Measurements from ENCODE around the gene RBFOX2.

RBFOX2 gene

GRCh38 chr22:35997438-35997837 lies 31.2 kb downstream of the RBFOX2 start:
- Histone ChIP-seq H3K79me2 (ENCODE audit: insufficient read depth, low read length) (no peaks in the 10 kb centered on the region), H3K9me2 (ENCODE audit: low read depth, low read length) (no peaks in the 10 kb centered on the region), H3K27me3 (ENCODE audit: insufficient read depth, low read length) (no peaks in the 10 kb centered on the region), H3K36me3 (ENCODE audit: insufficient read depth, low read length) (no peaks in the 10 kb centered on the region; the same call in 1 of the 2 replicates), H4K20me1 (ENCODE audit: insufficient read depth, low read length) (no peaks in the 10 kb centered on the region), H3K4me3 (ENCODE audit: low read depth, low read length, poor library complexity, severe bottlenecking) (no peak overlapping the region), H3K4me2 (ENCODE audit: low read length) (no peak overlapping the region), H2AFZ (ENCODE audit: low read length) (no peak overlapping the region), H3K27ac (ENCODE audit: low read depth, low read length, poor library complexity, severe bottlenecking) (no peak overlapping the region), H3K9me3 (ENCODE audit: low read length) (no peaks in the 10 kb centered on the region), H3K4me1 (ENCODE audit: insufficient read depth, low read length, severe bottlenecking) (peaks cover 21% of the 10 kb centered on the region), H3K9ac (ENCODE audit: low read length) (no peak overlapping the region), H3F3A (ENCODE audit: insufficient read depth, low read length) (no peaks in the 10 kb centered on the region)
- TF ChIP-seq EZH2 (IDR thresholded peaks at IDR 0.05; ENCODE audit: borderline replicate concordance, low read length) = no peak
- no peak for TF ChIP-seq CTCF (IDR thresholded peaks at IDR 0.05; ENCODE audit: low read length)

GRCh38 chr22:35996596-35996995 lies 32.0 kb downstream of the RBFOX2 start:
- peaks cover 21% of the 10 kb centered on the region for H3K4me1 ChIP-seq (ENCODE audit: insufficient read depth, low read length, severe bottlenecking)
- H2AFZ ChIP-seq (ENCODE audit: low read length) = no peak overlapping the region
- no peaks in the 10 kb centered on the region for H4K20me1 ChIP-seq (ENCODE audit: insufficient read depth, low read length)
- no peak overlapping the region for H3K27ac ChIP-seq (ENCODE audit: low read depth, low read length, poor library complexity, severe bottlenecking)
- no peak overlapping the region for H3K4me3 ChIP-seq (ENCODE audit: low read depth, low read length, poor library complexity, severe bottlenecking)
- TF ChIP-seq CTCF (IDR thresholded peaks at IDR 0.05; ENCODE audit: low read length) (no peak), EZH2 (IDR thresholded peaks at IDR 0.05; ENCODE audit: borderline replicate concordance, low read length) (no peak)
- H3K9ac ChIP-seq (ENCODE audit: low read length) = no peak overlapping the region
- no peaks in the 10 kb centered on the region for H3F3A ChIP-seq (ENCODE audit: insufficient read depth, low read length)
- H3K9me3 ChIP-seq (ENCODE audit: low read length) = no peaks in the 10 kb centered on the region
- H3K36me3 ChIP-seq (ENCODE audit: insufficient read depth, low read length) = no peaks in the 10 kb centered on the region; the same call in 1 of the 2 replicates
- H3K4me2 ChIP-seq (ENCODE audit: low read length) = no peak overlapping the region
- H3K79me2 ChIP-seq (ENCODE audit: insufficient read depth, low read length) = no peaks in the 10 kb centered on the region
- H3K9me2 ChIP-seq (ENCODE audit: low read depth, low read length) = no peaks in the 10 kb centered on the region
- no peaks in the 10 kb centered on the region for H3K27me3 ChIP-seq (ENCODE audit: insufficient read depth, low read length)

GRCh38 chr22:35995772-35996171 lies 32.9 kb downstream of the RBFOX2 start:
- Histone ChIP-seq H3K9me2 (ENCODE audit: low read depth, low read length) (no peaks in the 10 kb centered on the region), H3K9me3 (ENCODE audit: low read length) (no peaks in the 10 kb centered on the region), H4K20me1 (ENCODE audit: insufficient read depth, low read length) (no peaks in the 10 kb centered on the region), H3K27me3 (ENCODE audit: insufficient read depth, low read length) (no peaks in the 10 kb centered on the region), H3F3A (ENCODE audit: insufficient read depth, low read length) (no peaks in the 10 kb centered on the region), H3K9ac (ENCODE audit: low read length) (no peak overlapping the region), H2AFZ (ENCODE audit: low read length) (no peak overlapping the region), H3K79me2 (ENCODE audit: insufficient read depth, low read length) (no peaks in the 10 kb centered on the region), H3K27ac (ENCODE audit: low read depth, low read length, poor library complexity, severe bottlenecking) (no peak overlapping the region), H3K4me3 (ENCODE audit: low read depth, low read length, poor library complexity, severe bottlenecking) (no peak overlapping the region), H3K4me1 (ENCODE audit: insufficient read depth, low read length, severe bottlenecking) (peaks cover 21% of the 10 kb centered on the region), H3K36me3 (ENCODE audit: insufficient read depth, low read length) (no peaks in the 10 kb centered on the region; the same call in 1 of the 2 replicates), H3K4me2 (ENCODE audit: low read length) (no peak overlapping the region)
- TF ChIP-seq CTCF (IDR thresholded peaks at IDR 0.05; ENCODE audit: low read length) = no peak
- TF ChIP-seq EZH2 (IDR thresholded peaks at IDR 0.05; ENCODE audit: borderline replicate concordance, low read length) = no peak

All from OCI-LY1 (cell line).